Stimulated activated CD8-positive, alpha-beta memory T cell treated with anti-CD3 and anti-CD28 coated beads, Interleukin-4, amount 100 ng/mL, for 4 hours (primary cell): ENCODE results near the gene ERH.

Experiments
- DNase-seq, 2 donors: peaks; one replicate each; pipeline ENCODE4 v3.0.0-alpha.2; 2020; ENCODE audit warnings: low read depth in 2 of 2, low spot score in 1 of 2

ERH gene

DNA sequence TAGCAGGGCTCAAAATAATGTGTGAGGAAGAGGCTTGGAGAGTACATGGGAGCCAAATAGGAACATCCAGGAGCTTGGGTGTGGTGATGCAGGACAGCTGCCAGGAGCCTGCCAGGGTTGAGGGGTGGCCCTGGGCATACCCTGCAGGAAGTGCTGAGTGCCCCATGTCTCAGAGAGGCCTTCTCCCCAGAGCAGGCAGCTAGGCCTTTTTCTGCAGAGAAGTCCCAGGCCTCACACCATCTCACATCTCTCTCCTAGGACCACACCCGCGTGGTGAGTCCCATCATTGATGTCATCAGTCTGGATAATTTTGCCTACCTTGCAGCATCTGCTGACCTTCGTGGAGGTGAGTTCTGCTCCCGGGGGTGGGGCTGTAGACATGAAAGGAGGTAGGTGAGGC, 66.9 kb downstream of the ERH start:
- DNase-seq: no peak
